Measurements from ENCODE around the gene ACVR1. TPM values are rescaled to one million over a fixed set of nuclear protein-coding genes. Genes with fewer than 3 reads are reported as not detected.

Gene ACVR1
- total RNA-seq, 1 experiment from 2014 or later = 17.1 TPM

DNA sequence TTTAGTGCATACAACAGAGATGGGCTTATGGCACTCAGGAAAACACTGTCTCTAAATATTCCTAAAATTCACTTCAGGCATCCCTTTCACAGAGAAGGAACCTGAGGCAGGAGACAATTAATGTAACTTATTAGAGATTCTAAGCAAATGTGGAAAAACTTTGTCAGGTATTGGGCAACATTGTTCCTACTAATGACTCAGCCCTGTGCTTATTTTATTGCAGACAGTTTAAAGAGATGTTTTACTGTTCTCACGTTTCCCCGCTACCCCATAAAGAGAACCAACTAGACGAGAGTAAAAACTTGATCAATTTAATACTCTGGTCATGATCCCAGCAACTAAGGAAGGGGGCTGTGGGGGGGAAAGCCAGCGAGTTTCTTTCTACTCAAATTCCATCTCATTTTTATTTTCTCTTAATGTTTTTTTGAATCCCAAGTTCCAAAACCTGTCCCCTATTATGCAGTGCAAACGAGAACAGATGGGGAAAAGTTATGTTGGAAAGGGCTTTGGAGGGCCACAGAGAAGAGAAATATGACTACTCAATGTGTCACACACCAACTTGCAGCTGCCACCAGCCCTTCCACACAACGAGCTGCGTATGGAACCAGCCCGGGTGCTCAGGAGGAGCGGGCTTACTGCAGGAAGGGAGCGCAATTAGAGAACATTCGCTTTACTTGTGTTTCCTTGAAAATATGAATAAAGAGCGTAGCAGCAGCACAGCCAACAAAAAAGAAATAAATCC is 18.7 kb upstream of the ACVR1 start:
- intact Hi-C loops (cut with micrococcal nuclease; ENCODE audit: unreplicated experiment) = no loop called here
- ChIA-PET POLR2A (ENCODE audit: low non-redundant PET) (no interaction called here), CTCF (no interaction called here)
- Histone ChIP-seq H3K4me3 (ENCODE audit: low read depth, low read length, poor library complexity, severe bottlenecking) (no peak overlapping the region), H3K36me3 (ENCODE audit: insufficient read depth, low read length, poor library complexity, severe bottlenecking) (no peaks in the 10 kb centered on the region), H3K27me3 (replicated peaks; ENCODE audit: insufficient read depth, low read depth, low read length, poor library complexity) (no peaks in the 10 kb centered on the region), H3K4me1 (ENCODE audit: insufficient read depth, low read length, poor library complexity, severe bottlenecking) (peaks cover 13% of the 10 kb centered on the region), H3K9me3 (ENCODE audit: low read depth, low read length, poor library complexity, severe bottlenecking) (no peaks in the 10 kb centered on the region), H3K27ac (ENCODE audit: low read depth, low read length, poor library complexity, severe bottlenecking) (no peak overlapping the region)
- TF ChIP-seq, protein P1, sequence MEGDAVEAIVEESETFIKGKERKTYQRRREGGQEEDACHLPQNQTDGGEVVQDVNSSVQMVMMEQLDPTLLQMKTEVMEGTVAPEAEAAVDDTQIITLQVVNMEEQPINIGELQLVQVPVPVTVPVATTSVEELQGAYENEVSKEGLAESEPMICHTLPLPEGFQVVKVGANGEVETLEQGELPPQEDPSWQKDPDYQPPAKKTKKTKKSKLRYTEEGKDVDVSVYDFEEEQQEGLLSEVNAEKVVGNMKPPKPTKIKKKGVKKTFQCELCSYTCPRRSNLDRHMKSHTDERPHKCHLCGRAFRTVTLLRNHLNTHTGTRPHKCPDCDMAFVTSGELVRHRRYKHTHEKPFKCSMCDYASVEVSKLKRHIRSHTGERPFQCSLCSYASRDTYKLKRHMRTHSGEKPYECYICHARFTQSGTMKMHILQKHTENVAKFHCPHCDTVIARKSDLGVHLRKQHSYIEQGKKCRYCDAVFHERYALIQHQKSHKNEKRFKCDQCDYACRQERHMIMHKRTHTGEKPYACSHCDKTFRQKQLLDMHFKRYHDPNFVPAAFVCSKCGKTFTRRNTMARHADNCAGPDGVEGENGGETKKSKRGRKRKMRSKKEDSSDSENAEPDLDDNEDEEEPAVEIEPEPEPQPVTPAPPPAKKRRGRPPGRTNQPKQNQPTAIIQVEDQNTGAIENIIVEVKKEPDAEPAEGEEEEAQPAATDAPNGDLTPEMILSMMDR (conservative IDR thresholded peaks at IDR 0.05; ENCODE audit: low read depth, low read length) = no peak
- TF ChIP-seq EZH2 (IDR thresholded peaks at IDR 0.05; ENCODE audit: borderline replicate concordance, low read depth, low read length, poor library complexity, severe bottlenecking) = no peak
- no TSS peak for BruUV-seq (replicated peaks)
- no peak for DNase-seq (ENCODE audit: low spot score)

DNA sequence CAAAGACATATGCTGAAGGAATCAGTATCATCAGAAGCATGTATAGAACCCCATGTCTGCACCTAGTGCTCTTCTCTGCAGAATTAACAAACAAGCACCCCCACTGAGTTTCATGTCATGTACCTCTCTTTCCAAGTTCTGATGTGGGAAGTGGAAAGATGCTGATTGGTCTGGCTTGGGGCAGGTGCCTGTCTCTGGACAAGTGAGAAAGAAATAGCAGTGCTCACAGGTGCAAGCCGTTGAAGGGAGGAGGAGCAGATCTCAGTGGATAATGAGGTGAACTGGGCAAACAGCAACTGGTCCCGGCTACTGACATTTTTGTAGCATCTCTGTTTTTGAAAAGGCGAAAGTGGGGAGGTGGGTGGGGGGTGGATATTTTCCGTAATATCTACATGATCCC is 17.5 kb upstream of the ACVR1 start:
- Histone ChIP-seq H3K9me3 (ENCODE audit: low read depth, low read length, poor library complexity, severe bottlenecking) (no peaks in the 10 kb centered on the region), H3K36me3 (ENCODE audit: insufficient read depth, low read length, poor library complexity, severe bottlenecking) (no peaks in the 10 kb centered on the region), H3K4me1 (ENCODE audit: insufficient read depth, low read length, poor library complexity, severe bottlenecking) (peaks cover 13% of the 10 kb centered on the region), H3K4me3 (ENCODE audit: low read depth, low read length, poor library complexity, severe bottlenecking) (no peak overlapping the region), H3K27me3 (replicated peaks; ENCODE audit: insufficient read depth, low read depth, low read length, poor library complexity) (no peaks in the 10 kb centered on the region), H3K27ac (ENCODE audit: low read depth, low read length, poor library complexity, severe bottlenecking) (no peak overlapping the region)
- intact Hi-C loops (cut with micrococcal nuclease; ENCODE audit: unreplicated experiment) = no loop called here
- TF ChIP-seq, protein P1 (conservative IDR thresholded peaks at IDR 0.05; ENCODE audit: low read depth, low read length) = no peak
- no peak for TF ChIP-seq EZH2 (IDR thresholded peaks at IDR 0.05; ENCODE audit: borderline replicate concordance, low read depth, low read length, poor library complexity, severe bottlenecking)
- BruUV-seq (replicated peaks) = no TSS peak
- no peak for DNase-seq (ENCODE audit: low spot score)
- ChIA-PET CTCF (no interaction called here), POLR2A (ENCODE audit: low non-redundant PET) (no interaction called here)

DNA sequence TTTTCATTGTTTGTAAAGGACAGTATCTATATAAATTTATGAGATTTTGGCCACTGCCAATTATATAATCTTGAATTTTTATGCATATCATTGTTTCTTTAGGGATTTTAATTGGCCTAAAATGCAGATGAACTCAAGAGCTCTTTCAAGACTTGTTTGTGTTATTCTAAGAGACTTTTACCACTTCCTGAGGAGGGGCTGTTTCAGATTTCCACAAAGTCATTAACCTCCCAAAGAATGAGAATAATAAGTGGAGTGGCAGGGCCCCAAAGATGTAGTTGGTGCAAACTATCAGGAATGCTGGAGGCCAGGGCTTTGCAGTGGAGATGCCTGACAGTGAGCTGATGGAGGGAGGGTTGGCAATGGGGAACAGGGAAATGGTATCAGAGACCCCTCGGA is 15.5 kb upstream of the ACVR1 start:
- DNase-seq (ENCODE audit: low spot score) = no peak
- POLR2A ChIA-PET (ENCODE audit: low non-redundant PET) = no interaction called here
- Histone ChIP-seq H3K4me1 (ENCODE audit: insufficient read depth, low read length, poor library complexity, severe bottlenecking) (peaks cover 13% of the 10 kb centered on the region), H3K27me3 (replicated peaks; ENCODE audit: insufficient read depth, low read depth, low read length, poor library complexity) (no peaks in the 10 kb centered on the region), H3K27ac (ENCODE audit: low read depth, low read length, poor library complexity, severe bottlenecking) (no peak overlapping the region), H3K9me3 (ENCODE audit: low read depth, low read length, poor library complexity, severe bottlenecking) (no peaks in the 10 kb centered on the region), H3K36me3 (ENCODE audit: insufficient read depth, low read length, poor library complexity, severe bottlenecking) (no peaks in the 10 kb centered on the region), H3K4me3 (ENCODE audit: low read depth, low read length, poor library complexity, severe bottlenecking) (no peak overlapping the region)
- CTCF ChIA-PET = no interaction called here
- no TSS peak for BruUV-seq (replicated peaks)
- no peak for TF ChIP-seq EZH2 (IDR thresholded peaks at IDR 0.05; ENCODE audit: borderline replicate concordance, low read depth, low read length, poor library complexity, severe bottlenecking)
- TF ChIP-seq, protein P1 (conservative IDR thresholded peaks at IDR 0.05; ENCODE audit: low read depth, low read length) = no peak
- intact Hi-C loops (cut with micrococcal nuclease; ENCODE audit: unreplicated experiment) = no loop called here
